Omental fat pad (tissue), 4 donors: ENCODE measurements around the gene RRP1B. TPM values are rescaled to one million over a fixed set of nuclear protein-coding genes. Genes with fewer than 3 reads are reported as not detected.

Experiments
- ATAC-seq: fragments of 150-250 bp; one replicate; pipeline ENCODE4 v1.9.1; 2016; ENCODE audit warnings: mild to moderate bottlenecking, moderate library complexity; ENCODE audit not compliant: low FRiP score
- DNase-seq: peaks from one replicate; pipeline ENCODE4 v3.0.0-alpha.2; 2019; ENCODE audit warnings: low spot score
- CTCF ChIP-seq, 3 donors: fragments of 450-650 bp; IDR thresholded peaks; one replicate each; pipeline ENCODE4 v1.5.1; 2016 to 2017; ENCODE audit warnings: antibody characterized with exemption in 3 of 3, mild to moderate bottlenecking in 3 of 3, moderate library complexity in 2 of 3
- total RNA-seq, 4 donors: library from RNA; depleted of rRNA; stranded (reverse); fragments of >200 nt; gene quantifications; one replicate each; pipeline ENCODE4 v1.1.0, GENCODE V29; 2016

RRP1B gene
- total RNA-seq, 4 donors from 2014 or later = 19.4 to 47.4 (median 22.0) TPM

GRCh38 chr21:43733529-43734071, 74.2 kb downstream of the RRP1B start:
- no peak for TF ChIP-seq CTCF (IDR thresholded peaks at IDR 0.05)
- DNase-seq = no peak
- peak; percentile 46 for ATAC-seq

GRCh38 chr21:43734131-43734927, 75.0 kb downstream of the RRP1B start:
- DNase-seq (no peak), ATAC-seq (peak; percentile 17)
- TF ChIP-seq CTCF (IDR thresholded peaks at IDR 0.05) = no peak

- no peak for TF ChIP-seq CTCF (IDR thresholded peaks at IDR 0.05)
- ATAC-seq (no peak), DNase-seq (no peak)
Measured at GRCh38 chr21:43734928-43735229, 75.5 kb downstream of the RRP1B start.

- ATAC-seq (no peak), DNase-seq (no peak)
- no peak for TF ChIP-seq CTCF (IDR thresholded peaks at IDR 0.05)
Measured at GRCh38 chr21:43735236-43736091, 76.1 kb downstream of the RRP1B start.

- no peak for ATAC-seq
- DNase-seq = no peak
- no peak for TF ChIP-seq CTCF (IDR thresholded peaks at IDR 0.05)
Measured at GRCh38 chr21:43736224-43736883, 77.0 kb downstream of the RRP1B start.

GRCh38 chr21:43737158-43737950, 78.0 kb downstream of the RRP1B start:
- ATAC-seq = no peak
- no peak for TF ChIP-seq CTCF (IDR thresholded peaks at IDR 0.05)
- no peak for DNase-seq
